Measurements from ENCODE around the gene CNKSR1. TPM values are rescaled to one million over a fixed set of nuclear protein-coding genes. Genes with fewer than 3 reads are reported as not detected.
A peak's percentile ranks its signal among the peaks of the same experiment; 100 is the strongest.

CNKSR1 gene
- total RNA-seq, 6 experiments from 2014 or later, result 0.72 to 1.4 (median 1.1) TPM

DNA sequence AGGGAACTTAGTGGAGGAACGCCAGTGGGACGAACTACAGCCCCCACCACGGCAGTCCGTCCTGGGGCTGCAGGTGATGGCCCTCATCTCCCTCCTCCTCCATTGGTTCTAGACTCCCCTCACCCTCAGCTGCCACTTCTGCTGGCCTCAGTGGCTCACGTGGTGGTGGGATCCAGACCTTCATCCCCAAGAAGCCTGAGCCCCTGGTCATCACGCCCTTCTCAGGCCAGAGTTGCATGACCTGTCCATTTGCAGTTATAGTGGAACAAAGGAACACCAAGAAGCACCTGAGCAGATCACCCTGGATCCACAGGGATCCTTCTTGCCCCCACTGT, 31.4 kb upstream of the CNKSR1 start:
- no peaks in the 10 kb centered on the region for H3K9me3 ChIP-seq
- TF ChIP-seq, protein P1, sequence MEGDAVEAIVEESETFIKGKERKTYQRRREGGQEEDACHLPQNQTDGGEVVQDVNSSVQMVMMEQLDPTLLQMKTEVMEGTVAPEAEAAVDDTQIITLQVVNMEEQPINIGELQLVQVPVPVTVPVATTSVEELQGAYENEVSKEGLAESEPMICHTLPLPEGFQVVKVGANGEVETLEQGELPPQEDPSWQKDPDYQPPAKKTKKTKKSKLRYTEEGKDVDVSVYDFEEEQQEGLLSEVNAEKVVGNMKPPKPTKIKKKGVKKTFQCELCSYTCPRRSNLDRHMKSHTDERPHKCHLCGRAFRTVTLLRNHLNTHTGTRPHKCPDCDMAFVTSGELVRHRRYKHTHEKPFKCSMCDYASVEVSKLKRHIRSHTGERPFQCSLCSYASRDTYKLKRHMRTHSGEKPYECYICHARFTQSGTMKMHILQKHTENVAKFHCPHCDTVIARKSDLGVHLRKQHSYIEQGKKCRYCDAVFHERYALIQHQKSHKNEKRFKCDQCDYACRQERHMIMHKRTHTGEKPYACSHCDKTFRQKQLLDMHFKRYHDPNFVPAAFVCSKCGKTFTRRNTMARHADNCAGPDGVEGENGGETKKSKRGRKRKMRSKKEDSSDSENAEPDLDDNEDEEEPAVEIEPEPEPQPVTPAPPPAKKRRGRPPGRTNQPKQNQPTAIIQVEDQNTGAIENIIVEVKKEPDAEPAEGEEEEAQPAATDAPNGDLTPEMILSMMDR (IDR thresholded peaks at IDR 0.05), result no peak
- TF ChIP-seq POLR2A (IDR thresholded peaks at IDR 0.05), result no peak
- H3K4me3 ChIP-seq, result no peak overlapping the region
- ATAC-seq (no peak), DNase-seq (no peak)
- no peak overlapping the region for H3K27ac ChIP-seq
- intact Hi-C loops (cut with DNase I), result loop anchor here (5.0 kb wide), 2 partner anchors 44 to 114 kb away; no protein-coding TSS in a partner anchor
- WGBS (ENCODE audit: insufficient coverage, low coverage, low lambda C conversion rate, missing lambda C conversion rate), result 40% methylated on average over 1 of the region's 6 CpGs
- no peaks in the 10 kb centered on the region for H3K4me1 ChIP-seq
- no peaks in the 10 kb centered on the region for H3K36me3 ChIP-seq
- no peaks in the 10 kb centered on the region for H3K27me3 ChIP-seq

DNA sequence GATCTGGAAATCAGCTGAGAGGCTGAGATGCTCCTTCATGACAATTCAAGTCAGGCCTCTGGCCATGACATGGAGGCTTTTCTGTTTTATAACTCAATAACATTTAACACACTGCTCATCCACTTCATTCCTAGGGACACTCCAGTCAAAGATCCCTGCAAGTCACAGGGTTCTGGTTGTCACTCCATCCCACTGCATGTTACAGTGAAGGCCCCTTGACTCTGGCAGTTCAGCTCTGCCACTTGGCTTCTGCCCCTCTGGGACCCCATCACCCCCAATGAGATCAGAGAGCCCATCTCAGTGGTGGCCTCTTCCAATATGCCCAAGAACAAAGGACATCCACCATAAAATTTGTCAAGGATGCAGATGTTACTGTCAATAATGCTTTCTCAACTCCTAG, 28.4 kb upstream of the CNKSR1 start:
- no peak for ATAC-seq
- Histone ChIP-seq H3K9me3 (no peaks in the 10 kb centered on the region), H3K27ac (no peak overlapping the region), H3K36me3 (no peaks in the 10 kb centered on the region), H3K4me1 (no peaks in the 10 kb centered on the region), H3K4me3 (no peak overlapping the region), H3K27me3 (no peaks in the 10 kb centered on the region)
- TF ChIP-seq POLR2A (IDR thresholded peaks at IDR 0.05), result no peak
- TF ChIP-seq, protein P1 (IDR thresholded peaks at IDR 0.05), result no peak
- DNase-seq, result no peak
- intact Hi-C loops (cut with DNase I), result loop anchor here (5.0 kb wide), 2 partner anchors 47 to 117 kb away; no protein-coding TSS in a partner anchor

DNA sequence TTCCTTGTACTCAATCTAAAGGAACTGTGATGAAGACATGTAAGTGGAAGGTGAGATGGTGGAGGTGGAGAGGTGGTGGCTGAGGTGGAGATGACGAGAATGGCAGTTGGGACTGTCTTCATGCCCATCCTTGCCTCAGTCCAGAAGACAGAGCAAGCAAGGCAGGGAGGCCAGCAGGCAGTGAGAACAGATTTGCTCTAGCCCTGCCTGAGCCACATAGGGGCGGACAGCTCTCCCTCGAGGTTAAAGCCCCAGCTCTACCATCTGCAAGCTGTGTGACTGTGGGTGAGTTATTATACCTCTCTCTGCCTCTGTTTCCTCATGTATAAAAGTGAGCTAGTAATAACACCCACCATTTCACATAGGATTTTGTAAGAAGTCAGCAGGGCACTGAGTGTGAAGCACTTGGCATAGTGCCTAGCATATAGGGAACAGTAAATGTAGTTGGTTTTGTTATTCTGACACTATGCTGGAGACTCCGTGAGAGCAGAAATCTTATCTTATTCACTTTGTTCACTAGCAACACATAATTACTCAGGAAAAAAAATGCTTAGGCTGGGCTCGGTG, 23.2 kb upstream of the CNKSR1 start:
- H3K27me3 ChIP-seq, result no peaks in the 10 kb centered on the region
- H3K36me3 ChIP-seq, result no peaks in the 10 kb centered on the region
- ATAC-seq (no peak), DNase-seq (no peak)
- TF ChIP-seq, protein P1 (IDR thresholded peaks at IDR 0.05), result no peak
- TF ChIP-seq POLR2A (IDR thresholded peaks at IDR 0.05), result no peak
- WGBS (ENCODE audit: insufficient coverage, low coverage, low lambda C conversion rate, missing lambda C conversion rate), result 66% methylated on average over 3 of the region's 5 CpGs
- H3K4me1 ChIP-seq, result no peaks in the 10 kb centered on the region
- H3K27ac ChIP-seq, result no peak overlapping the region
- no peak overlapping the region for H3K4me3 ChIP-seq
- intact Hi-C loops (cut with DNase I), result loop anchor here in 1 of 2 donors (10.0 kb wide), 1 partner anchor 119 kb away; no protein-coding TSS in a partner anchor
- no peaks in the 10 kb centered on the region for H3K9me3 ChIP-seq

DNA sequence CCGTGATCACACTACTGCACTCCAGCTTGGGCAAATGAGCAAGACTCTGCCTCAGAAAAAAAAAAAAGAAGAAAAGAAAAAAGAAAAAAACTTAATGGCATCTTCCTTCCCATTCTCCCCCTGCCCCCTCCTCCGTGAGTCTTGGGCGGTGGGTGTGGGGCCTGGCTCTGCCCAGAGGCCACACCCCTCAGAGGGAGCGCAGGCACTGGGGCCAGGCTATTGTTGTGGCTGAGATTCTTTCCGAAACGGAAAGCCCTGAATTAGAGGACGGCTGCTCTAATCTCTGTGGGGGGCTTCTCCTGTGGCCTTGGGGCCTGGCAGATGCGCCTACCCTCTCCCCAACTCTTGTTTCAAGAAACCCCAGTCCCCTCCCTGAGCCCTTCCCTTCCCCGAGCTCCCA, 22.5 kb upstream of the CNKSR1 start:
- WGBS (ENCODE audit: insufficient coverage, low coverage, low lambda C conversion rate, missing lambda C conversion rate), result 52% methylated on average over 3 of the region's 9 CpGs
- H3K9me3 ChIP-seq, result no peaks in the 10 kb centered on the region
- no peak for DNase-seq
- H3K36me3 ChIP-seq, result no peaks in the 10 kb centered on the region
- no peak overlapping the region for H3K27ac ChIP-seq
- no peak for TF ChIP-seq POLR2A (IDR thresholded peaks at IDR 0.05)
- TF ChIP-seq, protein P1 (IDR thresholded peaks at IDR 0.05), result no peak
- intact Hi-C loops (cut with DNase I), result loop anchor here in 1 of 2 donors (10.0 kb wide), 1 partner anchor 120 kb away; no protein-coding TSS in a partner anchor
- H3K4me1 ChIP-seq, result no peaks in the 10 kb centered on the region
- H3K27me3 ChIP-seq, result no peaks in the 10 kb centered on the region
- peak in 1 of 4 donors; percentile 34 for ATAC-seq
- no peak overlapping the region for H3K4me3 ChIP-seq
